Ovary (tissue), 3 donors: Measurements from ENCODE around the gene ABCC11.

Source experiments
- EP300 ChIP-seq: sonication (generic); formaldehyde crosslinking; IDR thresholded peaks from one replicate; pipeline ENCODE4 v1.6.1; 2017; ENCODE audit warnings: antibody characterized with exemption
- POLR2A ChIP-seq: fragments of 450-650 bp; IDR thresholded peaks from one replicate; pipeline ENCODE4 v1.6.1; 2017; ENCODE audit warnings: antibody characterized with exemption, mild to moderate bottlenecking, moderate library complexity
- TF ChIP-seq, protein P1 (sequence below), 3 donors: fragments of 450-650 bp in 2 of 3; fragments of 200-600 bp in 1 of 3; IDR thresholded peaks; one replicate each; pipeline versions ENCODE4 v1.5.1 to v1.8.0; 2016 to 2022; ENCODE audit warnings: antibody characterized with exemption in 3 of 3, mild to moderate bottlenecking in 1 of 3
- donor health status: DM: no; HTN: no; CAD: no.

DNA sequence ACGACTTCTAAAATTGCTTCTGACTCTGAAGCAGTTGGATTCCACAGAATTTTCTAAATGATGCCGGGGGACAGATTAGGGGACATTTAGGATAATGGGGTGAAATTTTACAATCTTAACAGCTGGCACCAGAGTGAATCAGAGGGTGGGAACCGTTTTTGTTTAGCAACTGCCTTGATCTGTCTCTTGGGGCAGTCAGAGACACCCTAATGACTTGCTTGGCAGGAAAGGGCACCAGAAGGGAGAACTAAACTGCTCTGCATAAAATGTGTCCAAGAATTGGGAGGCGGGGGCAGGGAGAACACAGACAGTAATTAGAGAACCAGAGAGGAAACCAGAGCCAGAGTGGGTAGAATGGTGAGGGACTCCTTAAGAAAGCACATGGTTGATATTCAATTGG, 85.4 kb downstream of the ABCC11 start:
- TF ChIP-seq, protein P1, sequence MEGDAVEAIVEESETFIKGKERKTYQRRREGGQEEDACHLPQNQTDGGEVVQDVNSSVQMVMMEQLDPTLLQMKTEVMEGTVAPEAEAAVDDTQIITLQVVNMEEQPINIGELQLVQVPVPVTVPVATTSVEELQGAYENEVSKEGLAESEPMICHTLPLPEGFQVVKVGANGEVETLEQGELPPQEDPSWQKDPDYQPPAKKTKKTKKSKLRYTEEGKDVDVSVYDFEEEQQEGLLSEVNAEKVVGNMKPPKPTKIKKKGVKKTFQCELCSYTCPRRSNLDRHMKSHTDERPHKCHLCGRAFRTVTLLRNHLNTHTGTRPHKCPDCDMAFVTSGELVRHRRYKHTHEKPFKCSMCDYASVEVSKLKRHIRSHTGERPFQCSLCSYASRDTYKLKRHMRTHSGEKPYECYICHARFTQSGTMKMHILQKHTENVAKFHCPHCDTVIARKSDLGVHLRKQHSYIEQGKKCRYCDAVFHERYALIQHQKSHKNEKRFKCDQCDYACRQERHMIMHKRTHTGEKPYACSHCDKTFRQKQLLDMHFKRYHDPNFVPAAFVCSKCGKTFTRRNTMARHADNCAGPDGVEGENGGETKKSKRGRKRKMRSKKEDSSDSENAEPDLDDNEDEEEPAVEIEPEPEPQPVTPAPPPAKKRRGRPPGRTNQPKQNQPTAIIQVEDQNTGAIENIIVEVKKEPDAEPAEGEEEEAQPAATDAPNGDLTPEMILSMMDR (IDR thresholded peaks at IDR 0.05), result no peak
- TF ChIP-seq POLR2A (no peak), EP300 (no peak)
